Transverse colon (tissue), 4 donors: ENCODE data around the gene EML4.

Experiments
- EP300 ChIP-seq: sonication (generic); formaldehyde crosslinking; IDR thresholded peaks from one replicate; pipeline ENCODE4 v1.6.1; 2017; ENCODE audit warnings: antibody characterized with exemption, low read depth
- POLR2A ChIP-seq: fragments of 450-650 bp; IDR thresholded peaks from one replicate; pipeline ENCODE4 v1.6.1; 2016; ENCODE audit warnings: antibody characterized with exemption, mild to moderate bottlenecking, moderate library complexity
- POLR2AphosphoS5 ChIP-seq, 3 donors: sonication (generic); formaldehyde crosslinking; IDR thresholded peaks; one replicate each; pipeline ENCODE4 v1.6.1; 2016; ENCODE audit warnings: antibody characterized with exemption in 3 of 3
- TF ChIP-seq, protein P1 (sequence below), 5 experiments: fragments of 200-600 bp in 3 of 5; fragments of 450-650 bp in 2 of 5; sonication (generic) in 3 of 5; IDR thresholded peaks; 1 replicate in 2 of 5; 2 replicates in 3 of 5; pipeline ENCODE4 v1.5.1; 2016 to 2017; ENCODE audit warnings: antibody characterized with exemption in 5 of 5, inconsistent platforms in 3 of 5, mild to moderate bottlenecking in 2 of 5, moderate library complexity in 1 of 5

- TF ChIP-seq, protein P1, sequence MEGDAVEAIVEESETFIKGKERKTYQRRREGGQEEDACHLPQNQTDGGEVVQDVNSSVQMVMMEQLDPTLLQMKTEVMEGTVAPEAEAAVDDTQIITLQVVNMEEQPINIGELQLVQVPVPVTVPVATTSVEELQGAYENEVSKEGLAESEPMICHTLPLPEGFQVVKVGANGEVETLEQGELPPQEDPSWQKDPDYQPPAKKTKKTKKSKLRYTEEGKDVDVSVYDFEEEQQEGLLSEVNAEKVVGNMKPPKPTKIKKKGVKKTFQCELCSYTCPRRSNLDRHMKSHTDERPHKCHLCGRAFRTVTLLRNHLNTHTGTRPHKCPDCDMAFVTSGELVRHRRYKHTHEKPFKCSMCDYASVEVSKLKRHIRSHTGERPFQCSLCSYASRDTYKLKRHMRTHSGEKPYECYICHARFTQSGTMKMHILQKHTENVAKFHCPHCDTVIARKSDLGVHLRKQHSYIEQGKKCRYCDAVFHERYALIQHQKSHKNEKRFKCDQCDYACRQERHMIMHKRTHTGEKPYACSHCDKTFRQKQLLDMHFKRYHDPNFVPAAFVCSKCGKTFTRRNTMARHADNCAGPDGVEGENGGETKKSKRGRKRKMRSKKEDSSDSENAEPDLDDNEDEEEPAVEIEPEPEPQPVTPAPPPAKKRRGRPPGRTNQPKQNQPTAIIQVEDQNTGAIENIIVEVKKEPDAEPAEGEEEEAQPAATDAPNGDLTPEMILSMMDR (IDR thresholded peaks at IDR 0.05), result peak; percentile 46 to 65 (median 51)
- TF ChIP-seq POLR2A, result no peak
- TF ChIP-seq EP300, result no peak
- no peak for TF ChIP-seq POLR2AphosphoS5 (IDR thresholded peaks at IDR 0.05)
Measured at GRCh38 chr2:42238644-42239288, 69.6 kb downstream of the EML4 start.
